Bronchial epithelial cell (primary cell): ENCODE measurements around the gene POLN. TPM values are rescaled to one million over a fixed set of nuclear protein-coding genes. Genes with fewer than 3 reads are reported as not detected.

Experiments used
- DNase-seq: peaks from one replicate; pipeline ENCODE4 v3.0.0-alpha.2; 2010; ENCODE audit warnings: low read depth
- FAIRE-seq: peaks from 2 replicates; lab custom pipeline; 2011; peaks lifted over from hg19 to GRCh38; lab: Jason Lieb, UNC
- H3K27me3 ChIP-seq: 2 replicates; pipeline ENCODE4 v1.5.1; 2011; ENCODE audit warnings: low read length; ENCODE audit not compliant: control insufficient read depth, insufficient read depth
- H3K36me3 ChIP-seq: 2 replicates; pipeline ENCODE4 v1.5.1; 2011; ENCODE audit warnings: low read length; ENCODE audit not compliant: control insufficient read depth, insufficient read depth
- H3K4me3 ChIP-seq: 2 replicates; pipeline ENCODE4 v1.5.1; 2011; ENCODE audit warnings: mild to moderate bottlenecking, low read depth, low read length, control low read depth
- CTCF ChIP-seq: IDR thresholded peaks from 2 replicates; pipeline ENCODE4 v1.5.1; 2011; ENCODE audit warnings: mild to moderate bottlenecking, moderate library complexity, low read length, control low read depth, inconsistent platforms; ENCODE audit not compliant: insufficient read depth, severe bottlenecking
- total RNA-seq: library from RNA; depleted of rRNA; stranded (reverse); fragments of >200 nt; gene quantifications from 2 replicates; pipeline ENCODE4 v1.2.1, GENCODE V29; 2014

Gene POLN
- total RNA-seq, 1 donor from 2014 or later = 1.6 TPM

- Histone ChIP-seq H3K4me3 (no peak overlapping the region), H3K27me3 (no peaks in the 10 kb centered on the region), H3K36me3 (no peaks in the 10 kb centered on the region)
- no peak for TF ChIP-seq CTCF
- FAIRE-seq = no peak
- DNase-seq = no peak
These were observed 116.1 kb downstream of the POLN start for GRCh38 chr4:2125831-2126230.

DNA sequence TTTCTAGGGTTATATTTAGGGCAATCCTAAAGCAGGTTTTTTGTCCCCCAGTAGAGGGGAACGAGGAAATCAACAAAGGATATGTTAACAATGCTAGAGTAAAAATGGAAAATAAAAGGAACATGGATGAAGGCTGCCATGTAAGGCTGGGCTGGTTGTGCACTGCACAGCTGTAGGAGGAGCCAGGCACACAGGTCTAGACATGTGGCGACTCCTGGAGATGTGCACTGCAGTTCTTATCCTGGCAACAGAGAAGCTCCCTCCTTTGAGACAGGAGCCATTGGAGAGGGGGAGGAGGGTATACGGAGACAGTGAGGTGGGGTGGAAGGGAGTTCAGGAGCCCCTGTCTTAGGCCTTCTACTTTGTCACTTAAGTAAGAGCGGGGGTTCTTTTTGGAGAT is 116.9 kb downstream of the POLN start:
- no peak overlapping the region for H3K4me3 ChIP-seq
- TF ChIP-seq CTCF = no peak
- H3K27me3 ChIP-seq = no peaks in the 10 kb centered on the region
- DNase-seq (peak; percentile 23), FAIRE-seq (peak; percentile 75)
- no peaks in the 10 kb centered on the region for H3K36me3 ChIP-seq

DNA sequence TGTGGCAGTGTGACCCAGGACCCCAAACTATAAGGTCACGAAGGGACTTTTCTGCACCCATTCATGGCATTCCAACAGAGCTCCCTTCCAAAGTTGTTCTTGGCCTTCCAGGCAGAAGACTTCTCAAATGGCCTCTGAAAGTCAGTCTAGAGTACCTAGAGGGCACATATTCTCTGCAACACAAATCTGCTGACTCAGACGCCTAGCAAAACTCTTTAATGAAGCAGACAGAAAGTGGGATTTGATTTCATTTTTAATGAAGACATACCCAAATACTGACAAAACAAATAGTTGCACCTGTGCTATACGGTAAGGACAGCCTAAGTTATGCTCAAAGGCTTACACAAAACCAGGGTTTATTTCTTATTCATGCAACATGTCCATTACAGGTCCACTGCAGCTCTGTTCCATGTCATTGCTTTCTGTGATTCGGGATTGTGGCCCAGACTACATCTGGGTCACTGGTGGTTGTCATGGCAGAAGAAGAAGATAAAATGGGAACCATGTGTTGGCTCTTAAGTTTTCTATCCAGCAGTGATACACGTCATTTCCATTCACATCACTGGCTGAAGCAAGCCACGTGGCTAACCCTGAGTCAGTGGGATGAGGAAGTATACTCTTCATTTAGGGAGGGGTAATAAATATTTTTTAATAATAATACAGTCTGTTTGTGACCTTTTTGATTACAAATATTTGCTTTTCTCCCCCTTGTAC is 125.1 kb downstream of the POLN start:
- TF ChIP-seq CTCF = no peak
- H3K4me3 ChIP-seq = no peak overlapping the region
- FAIRE-seq (no peak), DNase-seq (no peak)
- no peaks in the 10 kb centered on the region for H3K36me3 ChIP-seq
- H3K27me3 ChIP-seq = no peaks in the 10 kb centered on the region

GRCh38 chr4:2105559-2105958 is 136.4 kb downstream of the POLN start:
- no peak overlapping the region for H3K4me3 ChIP-seq
- peaks cover 4% of the 10 kb centered on the region for H3K27me3 ChIP-seq
- FAIRE-seq = peak; percentile 7
- TF ChIP-seq CTCF = no peak
- DNase-seq = no peak
- no peaks in the 10 kb centered on the region for H3K36me3 ChIP-seq

GRCh38 chr4:2104556-2105345 is 137.2 kb downstream of the POLN start:
- Histone ChIP-seq H3K36me3 (no peaks in the 10 kb centered on the region), H3K27me3 (peaks cover 4% of the 10 kb centered on the region), H3K4me3 (no peak overlapping the region)
- FAIRE-seq = peak; percentile 68
- TF ChIP-seq CTCF = no peak
- DNase-seq = no peak
